ENCODE data around the gene ATG4D.

ATG4D gene

DNA sequence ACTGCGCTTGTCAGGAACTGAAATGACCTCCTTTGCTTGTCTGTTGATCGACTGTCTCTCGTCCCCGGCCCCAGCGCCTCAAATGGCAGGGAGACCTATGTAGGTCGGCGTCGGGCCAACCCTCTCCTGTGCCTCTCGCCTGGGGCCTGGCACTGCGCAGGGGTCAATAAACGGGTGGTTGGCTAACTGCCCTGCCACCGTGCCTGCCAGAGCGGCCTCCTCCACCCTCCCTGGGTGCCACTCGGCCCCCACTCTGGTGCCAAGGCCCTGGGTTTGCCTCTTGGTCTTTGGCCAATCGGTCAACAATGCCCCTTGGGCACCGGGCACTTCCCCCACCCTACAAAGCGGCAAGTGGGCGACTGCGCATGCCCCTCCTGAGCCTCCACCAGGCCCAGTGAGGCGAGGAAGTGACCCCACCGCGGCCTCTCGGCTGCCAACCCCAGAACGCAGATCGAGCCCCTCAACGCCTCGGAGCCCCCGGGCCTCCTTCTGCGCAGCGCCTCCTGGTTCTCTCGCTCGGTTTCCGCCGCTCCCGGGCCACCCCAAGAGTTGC is 41.7 kb upstream of the ATG4D start:
- TF ChIP-seq SNAI2 (CRISPR knock-in tag; IDR thresholded peaks at IDR 0.05) (no peak), CSDC2 (CRISPR knock-in tag; IDR thresholded peaks at IDR 0.05) (no peak), ZFP3 (CRISPR knock-in tag; IDR thresholded peaks at IDR 0.05) (0 out of 2 replicates have a peak, but pooled peaks have one; percentile 5)
- peak; percentile 68 for ATAC-seq

DNA sequence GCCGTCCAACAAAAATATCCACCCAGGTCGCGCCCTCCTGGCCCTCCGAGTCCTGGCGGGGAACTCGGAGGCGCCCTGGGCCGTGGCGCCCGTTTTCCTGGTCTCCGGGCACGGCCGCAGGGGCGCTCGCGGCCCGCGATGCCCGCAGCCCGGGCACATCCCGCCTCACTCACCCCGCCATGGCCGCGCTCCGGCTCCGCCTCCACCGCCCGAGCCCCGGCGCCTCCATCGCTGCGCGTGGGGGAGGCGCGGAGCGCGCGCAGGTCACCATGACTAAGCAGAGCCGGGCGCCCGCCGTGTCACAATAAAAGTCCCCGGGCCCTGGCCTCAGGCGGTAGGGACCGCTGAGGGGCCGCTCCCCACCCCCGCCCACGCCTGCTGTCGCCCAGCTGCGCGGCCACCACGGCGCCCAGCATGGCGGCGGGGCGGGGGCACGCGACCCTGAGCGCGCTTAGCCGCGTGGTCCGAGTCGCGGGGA is 41.1 kb upstream of the ATG4D start:
- ATAC-seq: peak; percentile 96
- no peak for TF ChIP-seq RARB (CRISPR knock-in tag; IDR thresholded peaks at IDR 0.05)
- TF ChIP-seq OSR1 (CRISPR knock-in tag; IDR thresholded peaks at IDR 0.05): no peak
- no peak for TF ChIP-seq GLIS3 (CRISPR knock-in tag; IDR thresholded peaks at IDR 0.05)
- TF ChIP-seq ZFP3 (CRISPR knock-in tag; IDR thresholded peaks at IDR 0.05): 0 out of 2 replicates have a peak, but pooled peaks have one; percentile 8
- TF ChIP-seq, protein P1, sequence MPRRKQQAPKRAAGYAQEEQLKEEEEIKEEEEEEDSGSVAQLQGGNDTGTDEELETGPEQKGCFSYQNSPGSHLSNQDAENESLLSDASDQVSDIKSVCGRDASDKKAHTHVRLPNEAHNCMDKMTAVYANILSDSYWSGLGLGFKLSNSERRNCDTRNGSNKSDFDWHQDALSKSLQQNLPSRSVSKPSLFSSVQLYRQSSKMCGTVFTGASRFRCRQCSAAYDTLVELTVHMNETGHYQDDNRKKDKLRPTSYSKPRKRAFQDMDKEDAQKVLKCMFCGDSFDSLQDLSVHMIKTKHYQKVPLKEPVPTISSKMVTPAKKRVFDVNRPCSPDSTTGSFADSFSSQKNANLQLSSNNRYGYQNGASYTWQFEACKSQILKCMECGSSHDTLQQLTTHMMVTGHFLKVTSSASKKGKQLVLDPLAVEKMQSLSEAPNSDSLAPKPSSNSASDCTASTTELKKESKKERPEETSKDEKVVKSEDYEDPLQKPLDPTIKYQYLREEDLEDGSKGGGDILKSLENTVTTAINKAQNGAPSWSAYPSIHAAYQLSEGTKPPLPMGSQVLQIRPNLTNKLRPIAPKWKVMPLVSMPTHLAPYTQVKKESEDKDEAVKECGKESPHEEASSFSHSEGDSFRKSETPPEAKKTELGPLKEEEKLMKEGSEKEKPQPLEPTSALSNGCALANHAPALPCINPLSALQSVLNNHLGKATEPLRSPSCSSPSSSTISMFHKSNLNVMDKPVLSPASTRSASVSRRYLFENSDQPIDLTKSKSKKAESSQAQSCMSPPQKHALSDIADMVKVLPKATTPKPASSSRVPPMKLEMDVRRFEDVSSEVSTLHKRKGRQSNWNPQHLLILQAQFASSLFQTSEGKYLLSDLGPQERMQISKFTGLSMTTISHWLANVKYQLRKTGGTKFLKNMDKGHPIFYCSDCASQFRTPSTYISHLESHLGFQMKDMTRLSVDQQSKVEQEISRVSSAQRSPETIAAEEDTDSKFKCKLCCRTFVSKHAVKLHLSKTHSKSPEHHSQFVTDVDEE (CRISPR knock-in tag; IDR thresholded peaks at IDR 0.05): no peak
- peak; percentile 66; the same call in 1 of the 2 replicates for TF ChIP-seq BACH2 (CRISPR knock-in tag; IDR thresholded peaks at IDR 0.05; ENCODE audit: borderline replicate concordance)
- TF ChIP-seq ISL1 (CRISPR knock-in tag; IDR thresholded peaks at IDR 0.05): no peak

DNA sequence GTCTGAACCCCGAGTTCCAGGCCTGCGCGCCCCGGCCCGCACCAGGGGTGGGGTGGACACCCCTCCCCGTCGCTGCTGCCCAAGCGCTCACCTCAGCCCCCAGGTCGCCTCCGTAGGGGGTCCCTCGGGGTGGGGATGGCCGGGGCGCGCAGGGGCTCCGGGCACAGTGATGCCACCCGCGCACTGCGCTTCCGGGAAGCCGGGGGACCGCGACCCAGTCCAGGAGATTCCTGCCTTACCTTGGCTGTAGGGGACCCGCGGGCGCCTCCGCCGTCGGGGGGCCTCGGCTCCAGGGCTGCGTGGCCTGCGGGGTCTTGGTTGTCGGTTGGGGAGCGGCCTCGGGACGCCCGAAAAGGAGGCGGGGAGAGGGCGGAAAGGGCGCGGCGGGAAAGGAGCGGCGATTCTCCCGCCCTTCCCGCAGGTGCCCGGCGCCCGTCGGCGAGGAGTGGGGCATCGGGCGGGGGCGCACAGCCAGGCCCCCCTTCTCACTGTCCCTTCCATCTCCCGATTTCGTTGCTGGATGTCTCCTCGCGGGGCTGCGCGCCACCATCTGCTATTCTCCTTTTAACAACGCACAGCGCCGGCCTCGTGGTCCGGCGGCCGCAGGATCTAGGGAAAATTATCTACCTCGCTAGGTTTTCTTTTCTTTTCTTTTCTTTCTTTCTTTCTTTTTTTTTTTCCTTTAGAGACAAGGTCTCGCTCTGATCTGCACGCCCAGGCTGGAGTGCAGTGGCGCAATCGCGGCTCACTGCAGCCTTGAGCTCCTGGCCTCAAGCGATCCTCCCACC is 40.5 kb upstream of the ATG4D start, which contains the start of gene KEAP1:
Gene KEAP1, minus strand, starts transcription at position 355 of the 788 bp plus-strand sequence. CDS start 3,323 bp downstream, outside the sequence.
- TF ChIP-seq GLIS3 (CRISPR knock-in tag; IDR thresholded peaks at IDR 0.05): peak; percentile 35; the same call in 1 of the 2 replicates
- TF ChIP-seq, protein P1 (CRISPR knock-in tag; IDR thresholded peaks at IDR 0.05): no peak
- no peak for TF ChIP-seq ZFP30 (CRISPR knock-in tag; IDR thresholded peaks at IDR 0.05)
- no peak for TF ChIP-seq ZNF565 (CRISPR knock-in tag; conservative IDR thresholded peaks at IDR 0.05; ENCODE audit: low read depth)
- no peak for TF ChIP-seq TCF4 (CRISPR knock-in tag; IDR thresholded peaks at IDR 0.05; ENCODE audit: borderline replicate concordance)
- no peak for TF ChIP-seq TOX (CRISPR knock-in tag; IDR thresholded peaks at IDR 0.05; ENCODE audit: borderline replicate concordance)
- TF ChIP-seq ZFP3 (CRISPR knock-in tag; IDR thresholded peaks at IDR 0.05): no peak
- no peak; the same call in 1 of the 3 replicates for ATAC-seq

DNA sequence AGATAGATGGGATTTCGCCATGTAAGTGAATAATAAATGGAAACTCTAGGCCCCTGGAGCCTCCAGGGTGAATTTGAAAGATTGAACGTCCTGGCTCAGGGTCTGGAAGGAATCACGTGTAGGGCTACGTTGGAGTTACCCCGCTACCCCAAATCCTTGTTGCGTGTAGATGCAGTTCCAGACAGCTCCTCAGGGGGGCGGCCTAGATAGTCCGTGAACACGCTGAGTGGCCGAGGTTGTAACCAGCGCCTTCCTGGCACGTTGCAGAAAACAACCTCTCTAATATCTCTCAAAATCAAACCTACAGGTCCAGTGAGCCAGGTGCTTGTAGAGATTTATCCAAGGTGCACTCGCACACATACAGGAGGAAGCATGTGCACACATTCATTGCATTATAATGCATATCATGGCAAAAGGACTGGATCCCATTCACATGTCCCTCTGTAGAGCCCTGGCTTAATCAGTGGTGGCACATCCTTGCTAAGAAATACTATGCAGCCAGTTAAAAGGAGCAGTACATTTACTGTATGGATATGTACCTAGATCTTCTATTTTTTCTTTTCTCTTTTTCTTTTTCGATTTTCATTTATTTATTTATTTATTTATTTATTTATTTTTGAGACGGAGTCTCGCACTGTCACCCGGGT is 38.0 kb upstream of the ATG4D start:
- TF ChIP-seq ZNF8 (CRISPR knock-in tag; IDR thresholded peaks at IDR 0.05): no peak
- ATAC-seq: peak; percentile 12; the same call in 2 of the 3 replicates

DNA sequence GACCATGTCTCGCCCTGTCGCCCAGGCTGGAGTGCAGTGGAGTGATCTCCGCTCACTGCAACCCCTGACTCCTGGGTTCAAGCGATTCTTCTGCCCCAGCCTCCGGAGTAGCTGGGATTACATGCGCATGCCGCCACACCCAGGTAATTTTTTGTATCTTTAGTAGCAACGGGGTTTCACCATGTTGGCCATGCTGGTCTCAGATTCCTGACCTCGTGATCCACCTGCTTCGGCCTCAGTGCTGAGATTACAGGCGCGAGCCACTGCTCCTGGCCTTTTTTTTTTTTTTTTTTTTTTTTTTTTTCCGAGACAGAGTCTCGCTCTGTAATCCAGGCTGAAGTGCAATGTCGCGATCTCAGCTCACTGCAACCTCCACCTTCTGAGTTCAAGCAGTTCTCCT is 35.7 kb upstream of the ATG4D start:
- ATAC-seq: no peak
- TF ChIP-seq, protein P2, sequence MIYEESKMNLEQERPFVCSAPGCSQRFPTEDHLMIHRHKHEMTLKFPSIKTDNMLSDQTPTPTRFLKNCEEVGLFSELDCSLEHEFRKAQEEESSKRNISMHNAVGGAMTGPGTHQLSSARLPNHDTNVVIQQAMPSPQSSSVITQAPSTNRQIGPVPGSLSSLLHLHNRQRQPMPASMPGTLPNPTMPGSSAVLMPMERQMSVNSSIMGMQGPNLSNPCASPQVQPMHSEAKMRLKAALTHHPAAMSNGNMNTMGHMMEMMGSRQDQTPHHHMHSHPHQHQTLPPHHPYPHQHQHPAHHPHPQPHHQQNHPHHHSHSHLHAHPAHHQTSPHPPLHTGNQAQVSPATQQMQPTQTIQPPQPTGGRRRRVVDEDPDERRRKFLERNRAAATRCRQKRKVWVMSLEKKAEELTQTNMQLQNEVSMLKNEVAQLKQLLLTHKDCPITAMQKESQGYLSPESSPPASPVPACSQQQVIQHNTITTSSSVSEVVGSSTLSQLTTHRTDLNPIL (CRISPR knock-in tag; IDR thresholded peaks at IDR 0.05; ENCODE audit: low read depth): no peak
- no peak for TF ChIP-seq ZNF565 (CRISPR knock-in tag; conservative IDR thresholded peaks at IDR 0.05; ENCODE audit: low read depth)
- TF ChIP-seq ZFP3 (CRISPR knock-in tag; IDR thresholded peaks at IDR 0.05): no peak
- no peak for TF ChIP-seq ESRRG (CRISPR knock-in tag; IDR thresholded peaks at IDR 0.05)
- TF ChIP-seq ZFP30 (CRISPR knock-in tag; IDR thresholded peaks at IDR 0.05): no peak
- no peak for TF ChIP-seq RARB (CRISPR knock-in tag; IDR thresholded peaks at IDR 0.05)
- TF ChIP-seq PPARA (CRISPR knock-in tag; IDR thresholded peaks at IDR 0.05; ENCODE audit: borderline replicate concordance): no peak
- TF ChIP-seq ZNF8 (CRISPR knock-in tag; IDR thresholded peaks at IDR 0.05): no peak
- TF ChIP-seq, protein P3, sequence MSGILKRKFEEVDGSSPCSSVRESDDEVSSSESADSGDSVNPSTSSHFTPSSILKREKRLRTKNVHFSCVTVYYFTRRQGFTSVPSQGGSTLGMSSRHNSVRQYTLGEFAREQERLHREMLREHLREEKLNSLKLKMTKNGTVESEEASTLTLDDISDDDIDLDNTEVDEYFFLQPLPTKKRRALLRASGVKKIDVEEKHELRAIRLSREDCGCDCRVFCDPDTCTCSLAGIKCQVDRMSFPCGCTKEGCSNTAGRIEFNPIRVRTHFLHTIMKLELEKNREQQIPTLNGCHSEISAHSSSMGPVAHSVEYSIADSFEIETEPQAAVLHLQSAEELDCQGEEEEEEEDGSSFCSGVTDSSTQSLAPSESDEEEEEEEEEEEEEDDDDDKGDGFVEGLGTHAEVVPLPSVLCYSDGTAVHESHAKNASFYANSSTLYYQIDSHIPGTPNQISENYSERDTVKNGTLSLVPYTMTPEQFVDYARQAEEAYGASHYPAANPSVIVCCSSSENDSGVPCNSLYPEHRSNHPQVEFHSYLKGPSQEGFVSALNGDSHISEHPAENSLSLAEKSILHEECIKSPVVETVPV (CRISPR knock-in tag; IDR thresholded peaks at IDR 0.05): no peak
- TF ChIP-seq SNAI2 (CRISPR knock-in tag; IDR thresholded peaks at IDR 0.05): no peak
- TF ChIP-seq TCF4 (CRISPR knock-in tag; IDR thresholded peaks at IDR 0.05; ENCODE audit: borderline replicate concordance): no peak

Data from SK-N-SH treated with all-trans-retinoic acid at 6 μM for 48 hours (cell line).